PC-3 (cell line): ENCODE results near the gene ADCK2. TPM values are rescaled to one million over a fixed set of nuclear protein-coding genes. Genes with fewer than 3 reads are reported as not detected.

ENCODE experiments used
- ATAC-seq: fragments of 200-7000 bp; cut with Tn5 transposase; 2 replicates; pipeline ENCODE4 v1.9.1; 2020; ENCODE audit warnings: mild to moderate bottlenecking, moderate library complexity
- BruUV-seq: library from RNA; stranded (reverse); fragments of 400-500 nt; replicated peaks from 2 replicates; lab custom pipeline; 2021; lab: Mats Ljungman, UMichigan
- CTCF ChIA-PET: fragments of 300-600 bp; sonication (Branson Sonifier 250); formaldehyde crosslinking; loops from one replicate; lab custom pipeline; 2022; ENCODE audit warnings: antibody characterized with exemption; lab: Charles Lee
- POLR2A ChIA-PET: fragments of 300-600 bp; sonication (Branson Sonifier 250); formaldehyde crosslinking; loops from one replicate; lab custom pipeline; 2022; ENCODE audit warnings: antibody characterized with exemption; ENCODE audit not compliant: unreplicated experiment; lab: Charles Lee
- DNase-seq: peaks from one replicate; pipeline ENCODE4 v3.0.0-alpha.2; 2015
- H2AFZ ChIP-seq: fragments of 300-600 bp; sonication (generic); 2 replicates; pipeline ENCODE4 v1.6.0; 2016; ENCODE audit warnings: antibody characterized with exemption, low read length
- H3F3A ChIP-seq: fragments of 300-600 bp; sonication (generic); one replicate; pipeline ENCODE4 v1.6.0; 2017; ENCODE audit warnings: antibody characterized with exemption, low read length, control low read depth, mild to moderate bottlenecking; ENCODE audit not compliant: unreplicated experiment
- H3K27ac ChIP-seq: fragments of 300-600 bp; sonication (generic); 2 replicates; pipeline ENCODE4 v1.5.1; 2016; ENCODE audit warnings: mild to moderate bottlenecking, low read length
- H3K27me3 ChIP-seq: fragments of 300-600 bp; sonication (generic); 2 replicates; pipeline ENCODE4 v1.6.1; 2016; ENCODE audit warnings: low read length, mixed read lengths
- H3K36me3 ChIP-seq: fragments of 300-600 bp; sonication (generic); 2 replicates; pipeline ENCODE4 v1.6.1; 2016; ENCODE audit warnings: low read depth, mixed run types, low read length, mixed read lengths
- H3K4me1 ChIP-seq: fragments of 300-600 bp; sonication (generic); 2 replicates; pipeline ENCODE4 v1.5.1; 2016; ENCODE audit warnings: low read length; ENCODE audit not compliant: insufficient read depth
- H3K4me2 ChIP-seq: fragments of 300-600 bp; sonication (generic); 2 replicates; pipeline ENCODE4 v1.6.0; 2016; ENCODE audit warnings: low read length
- H3K4me3 ChIP-seq: fragments of 300-600 bp; sonication (generic); 2 replicates; pipeline ENCODE4 v1.5.1; 2016; ENCODE audit warnings: mild to moderate bottlenecking, low read length, mixed read lengths
- H3K79me2 ChIP-seq: fragments of 300-600 bp; sonication (generic); 2 replicates; pipeline ENCODE4 v1.6.1; 2017; ENCODE audit warnings: low read length, mixed read lengths
- H3K9ac ChIP-seq: fragments of 300-600 bp; sonication (generic); 2 replicates; pipeline ENCODE4 v1.6.0; 2016; ENCODE audit warnings: mild to moderate bottlenecking, low read length
- H3K9me2 ChIP-seq: fragments of 300-600 bp; sonication (generic); replicated peaks from 2 replicates; pipeline ENCODE4 v1.6.1; 2016; ENCODE audit warnings: mixed run types, low read length, mixed read lengths
- H3K9me3 ChIP-seq: fragments of 300-600 bp; sonication (generic); 2 replicates; pipeline ENCODE4 v1.6.1; 2016; ENCODE audit warnings: low read length, mixed read lengths
- H4K20me1 ChIP-seq: fragments of 300-600 bp; sonication (generic); 2 replicates; pipeline ENCODE4 v1.6.1; 2016; ENCODE audit warnings: low read length, mixed read lengths
- EZH2 ChIP-seq: fragments of 300-600 bp; sonication (generic); IDR thresholded peaks from one replicate; pipeline ENCODE4 v1.6.1; 2017; ENCODE audit warnings: antibody characterized with exemption, mild to moderate bottlenecking, low read length; ENCODE audit not compliant: unreplicated experiment
- EZH2phosphoT487 ChIP-seq: fragments of 300-600 bp; sonication (generic); IDR thresholded peaks from 2 replicates; pipeline ENCODE4 v1.6.1; 2018; ENCODE audit warnings: mild to moderate bottlenecking, antibody characterized with exemption, low read length, borderline replicate concordance
- intact Hi-C: fragments of 100-400 bp; cut with micrococcal nuclease; formaldehyde crosslinking; loops from 2 replicates; pipeline ENCODE4 v1.9.0; 2023
- total RNA-seq: library from RNA; depleted of rRNA; stranded (reverse); fragments of >200 nt; gene quantifications from 2 replicates; pipeline ENCODE4 v1.2.3, GENCODE V29; 2014
- TF ChIP-seq, protein P1 (sequence below): fragments of 300-600 bp; sonication (generic); conservative IDR thresholded peaks from 2 replicates; pipeline ENCODE4 v1.5.1; 2017; ENCODE audit warnings: antibody characterized with exemption, low read depth, mild to moderate bottlenecking, low read length

ADCK2 gene
- total RNA-seq, 1 experiment from 2014 or later, result 29.4 TPM

GRCh38 chr7:140639366-140640053, 33.2 kb upstream of the ADCK2 start:
- TSS peak; percentile 40 for BruUV-seq
- intact Hi-C loops, result no loop called here
- Histone ChIP-seq H3K79me2 (peaks cover 30% of the 10 kb centered on the region), H3F3A (no peaks in the 10 kb centered on the region), H3K9me2 (no peaks in the 10 kb centered on the region), H3K9ac (peak overlapping the region; percentile 74), H3K9me3 (no peaks in the 10 kb centered on the region), H2AFZ (peak overlapping the region; percentile 86), H4K20me1 (no peaks in the 10 kb centered on the region), H3K4me3 (peak overlapping the region; percentile 94), H3K36me3 (no peaks in the 10 kb centered on the region), H3K27me3 (no peaks in the 10 kb centered on the region), H3K27ac (no peak overlapping the region), H3K4me2 (peak overlapping the region; percentile 83), H3K4me1 (peaks cover 15% of the 10 kb centered on the region; the same call in 1 of the 2 replicates)
- DNase-seq, result peak; percentile 29
- POLR2A ChIA-PET, result no interaction called here
- TF ChIP-seq, protein P1, sequence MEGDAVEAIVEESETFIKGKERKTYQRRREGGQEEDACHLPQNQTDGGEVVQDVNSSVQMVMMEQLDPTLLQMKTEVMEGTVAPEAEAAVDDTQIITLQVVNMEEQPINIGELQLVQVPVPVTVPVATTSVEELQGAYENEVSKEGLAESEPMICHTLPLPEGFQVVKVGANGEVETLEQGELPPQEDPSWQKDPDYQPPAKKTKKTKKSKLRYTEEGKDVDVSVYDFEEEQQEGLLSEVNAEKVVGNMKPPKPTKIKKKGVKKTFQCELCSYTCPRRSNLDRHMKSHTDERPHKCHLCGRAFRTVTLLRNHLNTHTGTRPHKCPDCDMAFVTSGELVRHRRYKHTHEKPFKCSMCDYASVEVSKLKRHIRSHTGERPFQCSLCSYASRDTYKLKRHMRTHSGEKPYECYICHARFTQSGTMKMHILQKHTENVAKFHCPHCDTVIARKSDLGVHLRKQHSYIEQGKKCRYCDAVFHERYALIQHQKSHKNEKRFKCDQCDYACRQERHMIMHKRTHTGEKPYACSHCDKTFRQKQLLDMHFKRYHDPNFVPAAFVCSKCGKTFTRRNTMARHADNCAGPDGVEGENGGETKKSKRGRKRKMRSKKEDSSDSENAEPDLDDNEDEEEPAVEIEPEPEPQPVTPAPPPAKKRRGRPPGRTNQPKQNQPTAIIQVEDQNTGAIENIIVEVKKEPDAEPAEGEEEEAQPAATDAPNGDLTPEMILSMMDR, result no peak
- TF ChIP-seq EZH2 (no peak), EZH2phosphoT487 (no peak)
- CTCF ChIA-PET, result no interaction called here
- peak; percentile 23 for ATAC-seq

DNA sequence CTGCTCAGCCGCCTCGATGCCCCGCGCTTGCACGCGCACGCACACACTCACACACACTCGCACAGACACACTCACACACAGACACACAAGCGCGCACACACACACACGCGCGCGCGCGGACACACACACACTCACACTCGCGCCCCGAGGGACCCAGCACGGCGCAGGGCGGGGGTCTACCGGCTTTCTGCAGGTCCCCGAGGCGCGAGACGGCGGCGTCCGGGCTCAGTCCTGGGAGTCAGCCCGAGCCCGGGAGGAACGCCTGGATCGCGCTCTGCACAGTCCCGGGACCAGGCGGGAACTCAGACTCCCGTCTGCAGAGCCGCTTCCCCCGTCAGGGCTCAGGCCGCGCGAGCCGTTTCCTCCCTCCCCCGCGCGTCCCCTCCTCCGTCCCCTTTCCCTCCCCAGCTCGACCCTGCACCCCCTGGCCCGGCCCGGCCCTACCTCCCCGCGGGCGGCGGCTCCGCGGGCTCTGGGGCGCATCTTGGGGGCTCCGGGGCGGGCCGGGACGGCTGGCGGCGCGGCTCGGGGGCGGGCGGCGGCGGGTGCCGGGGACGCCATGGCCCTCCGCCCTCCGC, 32.6 kb upstream of the ADCK2 start:
- Histone ChIP-seq H3K4me1 (peaks cover 15% of the 10 kb centered on the region; the same call in 1 of the 2 replicates), H3K4me2 (peak overlapping the region; percentile 83), H3K9me2 (no peaks in the 10 kb centered on the region), H4K20me1 (no peaks in the 10 kb centered on the region), H2AFZ (peak overlapping the region; percentile 86), H3K4me3 (peak overlapping the region; percentile 94), H3K9me3 (no peaks in the 10 kb centered on the region), H3K27ac (no peak overlapping the region), H3K9ac (peak overlapping the region; percentile 74), H3F3A (no peaks in the 10 kb centered on the region), H3K79me2 (peaks cover 30% of the 10 kb centered on the region), H3K27me3 (no peaks in the 10 kb centered on the region), H3K36me3 (no peaks in the 10 kb centered on the region)
- ChIA-PET POLR2A (no interaction called here), CTCF (no interaction called here)
- no TSS peak for BruUV-seq
- TF ChIP-seq EZH2, result no peak
- TF ChIP-seq, protein P1, result no peak
- no peak for TF ChIP-seq EZH2phosphoT487
- intact Hi-C loops, result no loop called here
- ATAC-seq (peak; percentile 71), DNase-seq (peak; percentile 38)
